ENCODE data around the gene ZBTB18.
"Not testable (repeated sequence)": the region's sequence is repeated elsewhere in the genome, so short reads cannot be mapped to it uniquely, and the experiment has no call there.

ZBTB18 gene

DNA sequence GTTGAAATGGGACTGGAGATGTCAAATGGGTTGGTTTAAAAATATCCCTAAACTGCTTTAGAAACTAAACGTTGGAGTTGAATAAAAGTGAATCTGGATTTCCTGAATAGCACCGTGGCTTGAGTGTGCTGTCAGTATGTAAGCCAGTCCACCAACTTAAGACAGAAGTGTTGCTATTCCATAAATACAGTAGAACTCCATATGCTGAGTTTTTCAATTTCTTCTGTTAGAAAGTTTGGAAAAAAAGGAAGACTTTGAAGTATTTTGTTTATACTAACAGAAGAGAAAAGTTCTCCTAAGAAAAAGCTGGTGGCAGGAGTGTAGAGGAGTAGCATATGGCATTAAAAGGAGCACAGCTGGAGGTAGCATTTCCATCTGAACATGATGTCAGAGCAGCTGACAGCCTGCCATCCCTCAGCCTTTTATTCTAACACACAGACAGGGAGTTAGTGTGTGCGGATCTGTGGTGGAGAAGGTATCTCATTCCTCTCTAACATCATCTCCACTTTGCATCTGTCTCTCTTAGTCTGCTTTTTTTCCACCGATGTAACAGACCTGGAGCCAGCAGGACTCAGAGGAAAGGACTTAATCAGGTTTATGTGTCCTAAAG lies at the start of gene ZBTB18:
ZBTB18 (plus strand) TSS at position 449 of the 610 bp plus-strand sequence; CDS start at position 598, 149 bp downstream.
- no peak for DNase-seq (ENCODE audit: low read depth)

DNA sequence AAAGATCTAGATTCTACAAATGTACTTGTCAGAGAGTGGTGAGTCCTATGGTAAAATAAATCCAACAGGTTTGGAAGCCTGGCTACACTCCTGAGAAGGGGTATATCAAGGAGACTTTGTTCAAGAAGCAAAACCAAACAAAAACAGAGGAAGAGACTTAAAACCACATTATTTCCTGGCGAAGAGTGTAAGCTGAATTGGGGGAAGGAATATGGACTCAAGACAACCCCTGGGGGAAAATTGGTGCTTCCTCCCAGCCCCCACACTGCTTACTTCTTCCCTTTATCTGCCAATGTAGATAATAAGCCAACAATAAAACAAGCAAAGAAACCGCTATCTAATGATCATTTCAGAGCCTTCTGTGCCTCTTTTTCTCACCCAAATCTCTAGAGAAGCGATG lies 48.4 kb upstream of the ZBTB18 start:
- DNase-seq (ENCODE audit: low read depth): no peak

DNA sequence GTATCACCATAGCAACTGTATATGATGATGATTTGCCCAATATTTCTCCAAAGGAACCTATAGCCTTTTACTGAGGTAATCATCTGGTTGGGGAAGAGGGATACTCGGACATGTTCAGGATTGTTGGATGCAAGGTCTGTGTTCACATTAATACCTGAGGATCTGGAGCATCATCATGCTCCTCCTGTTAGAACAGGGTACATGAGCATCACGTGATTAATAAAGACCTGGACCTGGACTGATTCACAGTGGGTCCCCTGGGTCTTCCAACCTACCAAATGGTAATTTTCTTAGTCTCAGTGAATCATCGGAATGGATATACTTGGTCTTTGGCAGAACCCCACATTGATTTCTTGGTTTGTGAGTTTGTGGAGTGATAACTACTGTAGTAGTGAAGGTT lies 45.6 kb upstream of the ZBTB18 start:
- DNase-seq (ENCODE audit: low read depth): no peak

DNA sequence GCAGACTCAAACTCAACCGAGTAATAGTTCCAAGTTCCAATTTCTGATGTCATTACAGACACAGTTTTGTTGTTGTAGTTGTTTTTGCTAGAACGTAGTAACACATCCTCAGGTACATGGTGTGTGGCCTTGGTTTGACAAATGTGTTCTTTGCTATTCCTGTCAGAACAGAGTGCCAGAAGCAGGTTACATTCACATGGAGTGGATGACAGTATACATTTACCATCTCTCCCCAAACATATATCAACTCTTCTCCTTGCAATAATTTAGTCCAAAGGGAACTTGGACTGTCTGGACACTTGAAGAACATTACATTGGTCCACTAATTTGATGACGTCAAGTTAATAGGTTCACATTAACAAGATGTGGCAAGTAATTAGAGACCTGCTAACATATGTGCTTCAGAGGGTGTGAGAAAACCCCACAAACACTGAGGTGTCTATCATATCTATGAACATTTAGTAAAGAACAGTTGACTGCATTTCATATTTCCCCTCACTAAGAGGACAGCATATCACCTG lies 44.6 kb upstream of the ZBTB18 start:
- no peak for DNase-seq (ENCODE audit: low read depth)

DNA sequence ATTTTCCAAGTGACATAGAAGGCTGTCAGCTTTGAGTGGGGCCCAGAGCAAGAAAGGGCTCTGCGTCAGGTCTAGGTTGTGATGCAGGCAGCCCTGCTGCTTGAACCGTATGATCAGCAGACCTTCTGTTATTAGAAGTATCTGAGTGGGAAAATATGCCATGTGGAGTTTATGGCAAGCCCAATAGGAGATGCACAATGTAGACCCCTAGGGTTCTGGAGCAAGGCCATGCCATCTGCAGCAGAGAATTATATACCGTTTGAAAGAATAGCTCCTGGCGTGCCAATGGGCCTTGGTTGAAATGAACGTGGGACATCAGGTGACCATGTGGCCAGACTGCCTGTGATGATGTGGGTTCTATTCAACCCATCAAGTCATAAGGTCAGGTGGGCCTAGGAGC lies 44.1 kb upstream of the ZBTB18 start:
- DNase-seq (ENCODE audit: low read depth): no peak

DNA sequence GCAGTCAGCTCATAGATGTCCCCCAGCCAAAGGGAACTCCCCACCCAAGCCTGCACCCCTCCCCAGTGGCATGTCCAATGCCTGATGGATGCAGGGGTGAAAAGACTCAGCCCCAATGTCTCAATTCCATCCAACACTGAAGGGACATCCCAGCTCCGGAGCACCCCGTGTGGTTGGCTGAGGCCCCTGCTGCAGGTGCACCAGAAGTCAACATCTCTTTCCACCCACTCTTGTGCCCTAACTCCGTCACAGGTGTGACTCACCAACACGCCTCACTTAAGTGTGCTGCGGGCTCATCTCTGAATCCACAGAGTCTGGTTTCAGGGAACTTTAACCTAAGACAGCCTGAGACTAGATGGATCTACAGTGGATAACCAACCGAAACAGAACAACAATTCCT lies 40.9 kb upstream of the ZBTB18 start:
- DNase-seq (ENCODE audit: low read depth): peak; percentile 0

DNA sequence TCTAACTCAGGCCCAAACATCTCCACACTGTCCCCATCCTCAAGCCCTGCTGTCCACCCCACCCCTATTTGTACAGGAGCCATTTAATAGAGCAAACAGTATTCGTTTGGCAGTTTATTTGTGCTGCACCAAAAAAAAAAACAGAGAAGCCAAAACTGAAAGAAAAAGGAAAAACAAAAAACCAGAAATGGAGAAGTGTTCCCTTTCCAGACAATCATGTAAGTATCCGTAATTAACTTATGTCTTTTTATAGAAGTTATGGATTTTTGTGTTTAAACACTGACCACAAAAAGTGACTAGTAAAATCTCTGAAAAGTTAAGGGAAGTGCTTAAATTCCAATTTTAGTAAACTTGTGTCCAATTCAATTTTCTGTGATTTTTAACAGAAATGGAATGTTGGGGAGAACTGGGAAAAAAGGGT lies 40.4 kb upstream of the ZBTB18 start:
- DNase-seq (ENCODE audit: low read depth): no peak

DNA sequence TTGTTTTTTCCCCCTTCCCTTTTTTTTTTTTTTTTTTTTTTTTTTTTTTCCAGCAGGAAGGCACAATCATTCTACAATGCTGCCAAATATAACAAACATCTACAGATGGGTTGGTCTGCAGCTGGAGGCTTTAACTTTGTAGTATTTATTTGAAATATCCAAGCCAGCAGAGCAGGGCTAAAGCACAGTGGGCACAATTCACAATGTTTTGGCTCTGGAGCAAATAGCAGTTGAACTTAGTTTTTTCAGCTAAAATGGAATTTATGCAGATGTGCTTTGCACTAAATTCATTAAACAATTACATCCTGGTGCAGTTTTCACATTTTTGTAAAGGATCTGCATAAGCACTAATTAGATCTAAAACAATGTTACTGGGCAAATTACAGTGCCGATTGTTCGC lies 39.8 kb upstream of the ZBTB18 start:
- DNase-seq (ENCODE audit: low read depth): no peak

DNA sequence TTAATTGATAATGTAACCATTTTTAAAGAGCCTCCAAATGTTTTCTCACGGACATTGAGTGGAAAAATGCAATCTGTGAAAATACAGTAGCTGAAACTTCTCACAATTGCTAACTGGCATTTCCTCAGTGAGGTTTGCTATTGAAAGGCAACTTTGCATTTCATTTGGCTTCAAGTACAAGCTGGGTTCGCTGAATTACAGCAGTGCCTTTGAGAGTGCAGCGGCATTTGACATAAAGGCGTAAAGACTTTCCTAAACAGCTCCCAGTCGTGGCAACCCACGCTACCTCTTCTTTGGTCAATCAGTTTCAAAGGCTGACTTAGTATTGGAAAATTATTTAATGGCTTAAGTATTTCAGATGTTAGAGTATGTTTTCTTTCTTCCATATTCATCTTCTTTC lies 39.3 kb upstream of the ZBTB18 start:
- DNase-seq (ENCODE audit: low read depth): no peak

DNA sequence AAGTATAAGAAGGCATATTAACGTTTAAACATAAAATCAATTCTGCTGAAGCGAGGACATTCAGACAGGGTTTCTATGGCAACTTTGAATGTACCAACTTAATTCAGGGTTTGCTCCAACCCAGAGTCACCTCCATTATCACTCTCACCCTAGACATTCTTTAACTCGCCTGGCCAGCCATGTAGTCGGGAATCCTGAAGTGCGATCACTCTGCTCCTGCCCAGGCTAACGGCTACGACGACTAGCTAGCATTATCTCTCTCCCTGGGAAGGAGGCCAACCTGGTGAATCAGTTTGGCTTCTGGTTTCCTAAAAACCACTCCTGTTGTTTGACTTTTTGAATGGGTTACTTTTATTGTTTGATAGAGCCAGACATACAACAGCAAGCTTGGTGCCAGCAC lies 38.9 kb upstream of the ZBTB18 start:
- no peak for DNase-seq (ENCODE audit: low read depth)

DNA sequence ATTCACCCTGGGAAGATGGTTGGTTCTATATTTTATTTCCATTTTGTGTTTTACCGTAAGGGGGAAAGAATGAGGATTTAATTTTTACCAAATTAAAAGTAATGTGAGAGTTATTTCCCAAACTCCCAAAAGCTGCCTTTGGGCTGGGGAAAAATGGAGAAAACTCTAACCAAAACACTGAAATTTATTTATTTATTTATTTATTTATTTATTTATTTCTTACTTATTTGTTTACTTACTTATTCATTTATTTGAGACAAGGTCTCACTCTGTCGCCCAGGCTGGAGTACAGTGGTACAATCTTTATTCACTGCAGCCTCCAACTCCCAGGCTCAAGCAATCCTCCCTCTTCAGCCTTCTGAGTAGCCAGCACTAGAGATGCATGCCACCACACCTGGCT lies 38.0 kb upstream of the ZBTB18 start:
- DNase-seq (ENCODE audit: low read depth): no peak

DNA sequence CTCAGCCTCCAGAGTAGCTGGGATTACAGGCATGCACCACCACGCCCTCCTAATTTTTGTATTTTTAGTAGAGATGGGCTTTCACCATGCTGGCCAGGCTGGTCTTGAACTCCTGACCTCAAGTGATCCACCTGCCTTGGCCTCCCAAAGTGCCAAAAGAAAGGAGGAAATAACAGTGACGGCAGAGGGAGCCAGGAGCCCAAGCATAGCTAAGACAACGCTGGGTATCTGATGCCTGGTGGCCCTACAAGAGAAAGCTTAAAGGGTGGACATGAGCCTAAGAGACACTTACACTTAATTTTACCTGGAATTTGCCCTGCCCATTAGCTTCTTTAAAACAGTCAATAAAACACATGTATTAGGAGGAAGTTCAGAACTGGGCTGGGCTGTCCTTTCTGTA lies 36.2 kb upstream of the ZBTB18 start:
- DNase-seq (ENCODE audit: low read depth): not testable (repeated sequence)

DNA sequence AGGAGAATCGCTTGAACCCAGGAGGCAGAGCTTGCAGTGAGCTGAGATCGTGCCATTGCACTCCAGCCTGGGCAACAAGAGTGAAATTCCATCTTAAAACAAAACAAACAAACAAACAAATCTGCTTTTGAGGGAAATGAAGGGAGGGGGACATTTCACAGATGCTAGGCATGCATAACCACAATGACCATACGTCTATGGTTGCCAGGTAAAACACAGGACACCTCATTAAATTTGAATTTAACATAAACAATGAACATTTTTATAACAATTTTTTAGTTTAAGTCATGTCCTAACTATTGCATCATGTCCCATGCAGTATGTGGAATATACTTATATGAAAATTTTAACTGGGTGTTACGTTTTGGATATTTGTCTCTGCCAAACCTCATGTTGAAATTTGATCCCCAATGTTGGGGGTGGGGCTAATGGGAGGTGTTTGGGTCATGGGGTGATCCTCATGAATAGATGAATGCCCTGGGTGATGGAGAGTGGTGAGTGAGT lies 31.0 kb upstream of the ZBTB18 start:
- no peak for DNase-seq (ENCODE audit: low read depth)

DNA sequence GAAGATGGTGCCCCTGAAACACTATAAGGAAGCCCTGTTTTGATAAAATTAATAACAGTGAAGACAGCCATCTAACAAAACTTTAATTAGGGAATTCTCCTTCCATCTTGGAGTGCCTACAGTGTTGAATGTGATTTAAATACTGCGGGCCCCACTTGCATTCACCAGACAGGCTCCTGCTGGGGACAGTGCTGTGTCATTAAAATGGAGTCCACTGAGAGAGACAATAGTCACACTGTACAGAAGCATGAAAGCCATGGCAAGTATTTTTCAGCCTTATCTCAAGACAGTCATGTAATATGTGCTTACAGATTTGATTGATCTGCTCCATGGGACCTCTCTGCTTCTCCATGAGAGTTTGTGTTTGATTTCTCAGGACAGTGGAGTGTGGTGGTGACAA lies 29.7 kb upstream of the ZBTB18 start:
- no peak for DNase-seq (ENCODE audit: low read depth)

DNA sequence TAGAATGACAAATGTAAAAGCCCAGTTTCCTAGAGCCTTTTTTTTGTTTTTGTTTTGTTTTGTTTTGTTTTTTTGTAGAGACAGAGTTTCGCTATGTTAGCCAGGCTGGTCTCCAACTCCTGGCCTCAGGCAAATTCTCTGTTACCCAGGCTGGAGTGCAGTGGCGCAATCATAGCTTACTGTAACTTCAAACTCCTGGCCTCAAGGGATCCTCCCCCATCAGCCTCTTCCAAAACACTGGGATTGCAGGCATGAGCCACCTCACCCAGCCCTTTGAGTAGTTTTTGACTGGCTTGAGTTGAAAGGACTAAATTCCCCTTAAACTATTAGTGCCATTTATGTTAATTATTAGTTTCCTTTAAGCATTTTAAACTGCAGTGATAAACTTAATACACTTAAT lies 28.8 kb upstream of the ZBTB18 start:
- no peak for DNase-seq (ENCODE audit: low read depth)

DNA sequence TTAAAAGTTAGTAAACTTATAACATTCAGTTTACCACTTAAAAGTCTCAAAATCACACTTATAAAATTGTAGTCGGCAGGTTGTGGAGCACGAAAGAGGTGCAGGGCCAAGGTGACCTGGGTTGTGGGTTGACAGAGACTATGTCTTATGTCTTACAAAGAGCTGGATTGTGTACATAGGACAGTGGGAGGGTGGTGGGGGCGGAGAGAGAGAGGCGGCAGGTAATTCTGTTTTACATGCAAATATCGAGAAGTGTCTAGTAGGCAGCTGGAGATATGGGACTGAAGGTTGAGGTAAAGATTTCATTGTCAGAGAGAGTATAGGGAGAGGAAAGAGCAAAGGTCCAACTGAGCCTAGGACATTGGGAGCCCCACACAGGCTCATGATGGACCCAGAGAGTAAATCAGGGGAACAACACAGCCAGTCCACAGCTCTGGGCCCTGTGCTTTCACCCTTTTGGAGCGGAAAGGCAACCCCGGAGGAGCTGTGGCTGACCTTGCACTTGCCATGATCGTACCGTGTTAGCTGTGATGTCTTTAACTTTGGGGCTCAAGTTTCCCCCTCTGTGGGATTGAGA lies 28.1 kb upstream of the ZBTB18 start:
- no peak for DNase-seq (ENCODE audit: low read depth)

DNA sequence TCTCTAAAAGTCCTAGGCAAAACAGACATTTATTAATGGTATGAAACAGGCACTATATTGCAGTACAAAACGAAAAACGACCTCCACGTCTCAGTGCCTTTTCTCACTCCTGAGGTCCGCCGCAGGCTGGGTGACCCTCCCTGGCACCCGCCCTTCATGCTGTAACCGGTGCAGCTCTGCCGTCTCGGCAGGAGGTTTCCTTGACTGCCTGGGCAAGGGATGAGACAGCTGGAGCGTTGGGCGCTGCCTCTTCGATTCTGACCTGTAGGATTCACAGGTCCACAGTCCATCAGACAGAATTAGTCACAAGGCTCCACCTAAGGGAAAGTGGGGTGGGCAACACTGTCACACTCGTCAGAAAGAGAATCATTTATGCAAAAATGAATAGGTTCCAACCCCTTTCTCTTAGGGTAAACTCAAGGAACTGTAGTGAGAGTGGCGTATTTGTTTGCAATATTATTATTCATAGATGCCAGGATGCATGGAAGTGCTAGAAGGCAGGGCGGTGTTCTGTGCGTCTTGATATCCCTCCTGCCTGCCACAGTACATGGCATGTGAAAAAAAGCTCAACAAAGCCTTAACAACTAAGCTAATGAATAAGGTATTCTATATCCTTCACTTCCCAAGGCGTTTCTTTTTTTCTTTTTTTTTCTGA lies 23.5 kb upstream of the ZBTB18 start:
- DNase-seq (ENCODE audit: low read depth): no peak

DNA sequence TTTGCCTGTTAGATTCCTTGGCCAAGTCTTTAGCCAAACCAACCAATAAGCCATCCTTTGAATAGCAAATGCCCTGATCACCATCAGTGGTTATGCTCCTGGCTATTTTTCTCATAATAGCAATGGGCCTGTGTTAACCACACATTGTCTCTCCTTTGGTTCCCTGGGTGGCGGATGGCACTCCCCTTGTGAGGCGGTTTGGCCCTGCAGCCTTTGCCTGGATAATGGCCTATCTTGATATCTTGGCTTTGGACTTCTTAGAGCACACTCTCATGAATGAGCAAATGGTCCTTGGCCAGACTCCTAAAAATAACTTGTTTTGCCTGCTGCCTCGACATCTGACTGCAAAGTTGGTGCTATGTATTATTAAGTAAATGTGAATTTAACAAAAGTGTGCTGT lies 22.4 kb upstream of the ZBTB18 start:
- no peak for DNase-seq (ENCODE audit: low read depth)

DNA sequence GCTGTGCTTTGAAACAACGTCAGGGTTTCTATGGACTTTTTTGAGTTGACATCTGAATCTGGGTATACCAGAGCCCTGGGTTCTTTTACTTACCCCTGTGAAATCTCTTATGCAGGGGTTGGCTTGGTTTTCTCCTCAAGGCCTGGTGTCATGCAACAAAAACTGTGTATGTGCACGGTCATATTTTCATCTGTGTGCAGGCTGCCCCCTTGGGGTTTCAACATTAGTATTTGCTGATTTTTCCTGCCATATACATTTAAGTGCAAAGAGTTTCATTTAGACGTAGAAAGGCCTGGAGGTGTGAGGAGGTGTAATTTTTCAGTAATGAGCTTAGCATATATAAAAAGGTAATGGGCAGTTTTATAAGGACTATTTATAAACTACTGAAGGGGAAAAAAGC lies 22.0 kb upstream of the ZBTB18 start:
- no peak for DNase-seq (ENCODE audit: low read depth)

DNA sequence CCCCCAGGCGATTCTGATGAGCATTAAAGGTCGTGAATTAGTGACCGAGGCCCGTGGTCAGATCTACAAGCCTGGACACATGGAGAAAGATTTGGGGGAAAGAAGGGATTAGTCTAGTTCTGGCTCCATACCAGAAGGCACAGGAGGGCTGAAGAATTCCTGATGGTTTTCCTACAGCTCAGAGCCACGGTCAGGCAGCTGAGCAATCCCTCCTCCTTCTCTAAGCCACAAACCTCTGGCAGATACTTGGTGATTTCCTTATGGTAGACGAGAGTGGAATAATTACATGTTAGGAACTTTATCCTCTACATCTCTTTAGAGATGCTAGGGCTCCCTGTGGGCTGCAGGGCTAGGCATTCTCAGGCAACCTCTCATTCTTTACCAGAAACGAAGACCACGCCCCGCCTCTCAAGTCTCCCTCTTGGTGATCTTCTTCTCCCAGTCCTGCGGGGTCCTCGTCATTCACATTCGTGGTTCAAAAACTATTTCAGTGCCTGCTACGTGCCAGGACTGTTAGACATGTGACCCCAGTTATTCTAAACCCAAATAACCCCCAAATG lies 20.5 kb upstream of the ZBTB18 start:
- no peak for DNase-seq (ENCODE audit: low read depth)

DNA sequence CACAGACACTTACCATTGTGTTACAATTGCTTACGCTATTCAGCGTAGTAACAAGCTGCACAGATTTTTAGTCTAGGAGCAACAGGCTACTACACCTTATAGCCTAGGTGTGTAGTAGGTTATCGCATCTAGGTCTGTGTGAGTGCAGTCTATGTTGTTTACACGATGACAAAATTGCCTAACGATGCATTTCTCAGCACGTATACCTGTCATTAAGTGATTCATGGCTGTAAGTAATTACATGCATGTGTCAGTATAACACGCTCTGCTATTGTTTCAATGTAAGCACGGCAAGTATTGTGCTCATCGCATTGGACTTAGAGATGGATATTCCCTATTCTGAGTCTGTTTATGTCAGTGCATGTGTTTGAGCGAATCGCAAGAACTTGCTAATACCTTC lies 15.7 kb upstream of the ZBTB18 start:
- DNase-seq (ENCODE audit: low read depth): no peak

DNA sequence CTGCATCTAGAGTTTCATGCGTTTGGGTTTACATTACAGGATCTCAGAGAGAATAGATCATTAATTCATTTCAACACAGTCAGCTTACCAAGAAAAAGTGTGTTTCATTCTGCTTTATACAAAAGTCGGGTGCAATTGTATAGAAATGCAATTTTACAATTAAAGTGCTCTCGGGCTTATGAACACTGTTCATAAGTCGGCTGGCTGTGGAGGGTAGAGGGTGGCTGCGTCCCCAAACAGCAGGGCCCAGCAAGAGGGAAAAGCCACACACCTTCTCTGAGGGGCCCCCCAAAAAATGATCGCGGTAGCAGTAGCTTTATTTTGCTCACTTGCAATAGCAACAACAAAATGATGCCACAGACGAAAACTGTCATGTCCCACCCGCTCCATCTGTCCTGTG lies 13.8 kb upstream of the ZBTB18 start:
- DNase-seq (ENCODE audit: low read depth): no peak

DNA sequence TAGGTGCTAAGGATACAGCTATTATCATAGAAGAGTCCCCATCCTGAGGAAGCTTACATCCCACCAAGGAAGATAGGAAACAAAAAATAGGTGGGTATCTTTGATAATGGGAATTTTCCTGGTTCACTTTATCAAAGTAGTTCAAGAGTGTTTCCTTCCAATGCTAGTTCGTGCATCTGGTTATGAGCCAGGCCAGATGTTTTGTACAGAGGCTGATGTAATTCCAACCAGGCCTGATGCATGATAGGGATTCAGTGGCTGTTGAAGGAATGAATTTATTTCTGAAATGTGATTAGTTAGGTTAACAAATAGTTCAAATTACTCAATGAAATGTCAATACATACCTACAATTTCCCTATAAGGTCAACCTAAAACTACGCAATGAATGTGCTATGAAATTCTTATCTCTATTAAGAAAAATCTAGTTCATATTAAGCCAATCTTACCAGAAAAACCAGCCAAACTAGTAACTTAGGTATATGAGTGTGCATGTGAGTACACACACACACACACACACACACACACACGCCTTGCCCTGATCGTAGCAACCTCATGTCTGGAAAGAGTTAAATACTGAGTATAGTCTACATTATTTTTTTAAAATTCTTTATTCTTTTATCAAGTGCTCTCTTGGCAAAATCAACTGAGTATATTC lies 9.5 kb upstream of the ZBTB18 start:
- DNase-seq (ENCODE audit: low read depth): no peak
